MCF 10A (cell line): Measurements from ENCODE around the gene MAFG. TPM values are rescaled to one million over a fixed set of nuclear protein-coding genes. Genes with fewer than 3 reads are reported as not detected.
"Not testable (repeated sequence)": the region's sequence is repeated elsewhere in the genome, so short reads cannot be mapped to it uniquely, and the experiment has no call there.

Source experiments
- BruUV-seq: library from RNA; stranded (reverse); fragments of 400-500 nt; replicated peaks from 2 replicates; lab custom pipeline; 2021; lab: Mats Ljungman, UMichigan
- CTCF ChIA-PET: fragments of 300-600 bp; sonication (Branson Sonifier 250); formaldehyde crosslinking; extraction: SDS; loops from one replicate; lab custom pipeline; 2021; ENCODE audit warnings: antibody characterized with exemption, inconsistent platforms; lab: Yijun Ruan, JAX
- POLR2A ChIA-PET: fragments of 300-600, 350-650 bp; sonication (Branson Sonifier 250); formaldehyde crosslinking; extraction: SDS; loops from one replicate; lab custom pipeline; 2020; ENCODE audit warnings: antibody characterized with exemption, inconsistent platforms; lab: Yijun Ruan, JAX
- DNase-seq: peaks from one replicate; pipeline ENCODE4 v3.0.0-alpha.2; 2018; ENCODE audit not compliant: unreplicated experiment
- H3K27ac Mint-ChIP-seq: one replicate; pipeline ENCODE4 v1.8.0; 2022; ENCODE audit warnings: mild to moderate bottlenecking, low read depth, mixed read lengths; ENCODE audit not compliant: unreplicated experiment
- H3K27me3 Mint-ChIP-seq: one replicate; pipeline ENCODE4 v1.8.0; 2022; ENCODE audit warnings: mixed read lengths; ENCODE audit not compliant: insufficient read depth, unreplicated experiment
- H3K36me3 Mint-ChIP-seq: one replicate; pipeline ENCODE4 v1.8.0; 2022; ENCODE audit warnings: mild to moderate bottlenecking, moderate library complexity, mixed read lengths; ENCODE audit not compliant: insufficient read depth, unreplicated experiment
- H3K4me1 Mint-ChIP-seq: one replicate; pipeline ENCODE4 v1.8.0; 2022; ENCODE audit warnings: mixed read lengths; ENCODE audit not compliant: insufficient read depth, unreplicated experiment
- H3K4me3 Mint-ChIP-seq: one replicate; pipeline ENCODE4 v1.8.0; 2022; ENCODE audit warnings: mild to moderate bottlenecking, moderate library complexity, mixed read lengths; ENCODE audit not compliant: unreplicated experiment
- H3K9me3 Mint-ChIP-seq: one replicate; pipeline ENCODE4 v1.8.0; 2022; ENCODE audit warnings: mixed read lengths; ENCODE audit not compliant: unreplicated experiment
- CTCF ChIP-seq: fragments of 200-600 bp; IDR thresholded peaks from one replicate; pipeline ENCODE4 v1.8.0; 2022; ENCODE audit warnings: antibody characterized with exemption, mild to moderate bottlenecking; ENCODE audit not compliant: unreplicated experiment
- intact Hi-C: fragments of 100-400 bp; cut with micrococcal nuclease; formaldehyde crosslinking; loops from 2 replicates; pipeline ENCODE4 v1.14.1; 2022
- total RNA-seq: library from RNA; stranded (reverse); gene quantifications from 2 replicates; pipeline ENCODE4 v1.2.3, GENCODE V29; 2022

Gene MAFG
- total RNA-seq, 1 experiment from 2014 or later, result 38.1 TPM

- no peak for TF ChIP-seq CTCF
- no peaks in the 10 kb centered on the region for H3K9me3 Mint-ChIP-seq
- H3K4me3 Mint-ChIP-seq, result no peak overlapping the region
- H3K4me1 Mint-ChIP-seq, result peaks cover 30% of the 10 kb centered on the region
- CTCF ChIA-PET, result no interaction called here
- TSS peak; percentile 3 for BruUV-seq
- no peak overlapping the region for H3K27ac Mint-ChIP-seq
- no peak for DNase-seq
- peaks cover 45% of the 10 kb centered on the region for H3K36me3 Mint-ChIP-seq
- intact Hi-C loops, result no loop called here
- no peaks in the 10 kb centered on the region for H3K27me3 Mint-ChIP-seq
- POLR2A ChIA-PET, result interaction anchor here (0.7 kb wide), 1 partner anchor 219 kb away, joined by 3 read pairs; no protein-coding TSS in a partner anchor
Measured at GRCh38 chr17:81921537-81921862, 6.0 kb downstream of the MAFG start.

GRCh38 chr17:81920612-81921536 is 6.7 kb downstream of the MAFG start:
- ChIA-PET POLR2A (no interaction called here), CTCF (interaction anchor here (0.6 kb wide), 1 partner anchor 58 kb away, joined by 3 read pairs; no protein-coding TSS in a partner anchor)
- Mint-ChIP-seq H3K4me1 (peaks cover 30% of the 10 kb centered on the region), H3K9me3 (no peaks in the 10 kb centered on the region), H3K27ac (no peak overlapping the region), H3K36me3 (peaks cover 51% of the 10 kb centered on the region), H3K4me3 (no peak overlapping the region), H3K27me3 (no peaks in the 10 kb centered on the region)
- BruUV-seq, result no TSS peak
- intact Hi-C loops, result no loop called here
- no peak for DNase-seq
- no peak for TF ChIP-seq CTCF

- BruUV-seq, result no TSS peak
- H3K27ac Mint-ChIP-seq, result no peak overlapping the region
- TF ChIP-seq CTCF, result no peak
- no peak for DNase-seq
- ChIA-PET CTCF (no interaction called here), POLR2A (no interaction called here)
- intact Hi-C loops, result loop anchor here (10.0 kb wide), 1 partner anchor 54 kb away; the partner anchor contains the start of gene P4HB
- H3K4me3 Mint-ChIP-seq, result no peak overlapping the region
- peaks cover 63% of the 10 kb centered on the region for H3K36me3 Mint-ChIP-seq
- peaks cover 27% of the 10 kb centered on the region for H3K4me1 Mint-ChIP-seq
- no peaks in the 10 kb centered on the region for H3K9me3 Mint-ChIP-seq
- no peaks in the 10 kb centered on the region for H3K27me3 Mint-ChIP-seq
Measured at GRCh38 chr17:81918832-81919545, 8.5 kb downstream of the MAFG start.

GRCh38 chr17:81918333-81918669 is 9.2 kb downstream of the MAFG start:
- Mint-ChIP-seq H3K4me3 (peak overlapping the region; percentile 87), H3K4me1 (peaks cover 27% of the 10 kb centered on the region), H3K27ac (peak overlapping the region; percentile 87), H3K36me3 (peaks cover 64% of the 10 kb centered on the region)
- H3K9me3 Mint-ChIP-seq, CTCF ChIA-PET, DNase-seq, H3K27me3 Mint-ChIP-seq, BruUV-seq: not testable (repeated sequence)
- POLR2A ChIA-PET, result interaction anchor here (1.6 kb wide), 1 partner anchor 21 kb away, joined by 6 read pairs; no protein-coding TSS in a partner anchor
- intact Hi-C loops, result loop anchor here (10.0 kb wide), 1 partner anchor 54 kb away; the partner anchor contains the start of gene P4HB
